WTC11 (cell line): ENCODE results near the gene KRT72.

Experiments used
- ATF2 ChIP-seq: sonication (generic); formaldehyde crosslinking; IDR thresholded peaks from 2 replicates; pipeline ENCODE4 v1.8.1; 2022; ENCODE audit warnings: low read depth, missing genetic modification reagents, borderline replicate concordance
- CTCF ChIP-seq: fragments of 200-600 bp; IDR thresholded peaks from 2 replicates; pipeline ENCODE4 v1.8.0; 2022; ENCODE audit warnings: antibody characterized with exemption
- E2F4 ChIP-seq: sonication (generic); formaldehyde crosslinking; IDR thresholded peaks from 2 replicates; pipeline ENCODE4 v1.8.1; 2022; ENCODE audit warnings: low read depth, mild to moderate bottlenecking, moderate library complexity, missing genetic modification reagents, borderline replicate concordance
- FOXP1 ChIP-seq: sonication (generic); formaldehyde crosslinking; IDR thresholded peaks from 2 replicates; pipeline ENCODE4 v1.8.0; 2022; ENCODE audit warnings: missing genetic modification reagents, mild to moderate bottlenecking, moderate library complexity, borderline replicate concordance
- MAX ChIP-seq: sonication (generic); formaldehyde crosslinking; IDR thresholded peaks from 2 replicates; pipeline ENCODE4 v1.8.0; 2022; ENCODE audit warnings: mild to moderate bottlenecking, missing genetic modification reagents
- OVOL2 ChIP-seq: fragments of 250-450 bp; sonication (Bioruptor Pico); IDR thresholded peaks from 2 replicates; pipeline ENCODE4 v1.9.0; 2021; ENCODE audit warnings: mild to moderate bottlenecking, borderline replicate concordance
- SP1 ChIP-seq: sonication (generic); formaldehyde crosslinking; conservative IDR thresholded peaks from 2 replicates; pipeline ENCODE4 v1.8.1; 2022; ENCODE audit warnings: missing genetic modification reagents
- USF2 ChIP-seq: sonication (generic); formaldehyde crosslinking; IDR thresholded peaks from 2 replicates; pipeline ENCODE4 v1.8.1; 2023; ENCODE audit warnings: mild to moderate bottlenecking, missing genetic modification reagents, moderate library complexity
- ZBTB43 ChIP-seq: sonication (generic); formaldehyde crosslinking; IDR thresholded peaks from 2 replicates; pipeline ENCODE4 v1.8.1; 2023; ENCODE audit warnings: mild to moderate bottlenecking, missing genetic modification reagents
- ZNF138 ChIP-seq: sonication (generic); formaldehyde crosslinking; conservative IDR thresholded peaks from 2 replicates; pipeline ENCODE4 v1.8.1; 2022; ENCODE audit warnings: mild to moderate bottlenecking, moderate library complexity, missing genetic modification reagents

- TF ChIP-seq CTCF (no peak), E2F4 (CRISPR knock-in tag) (no peak), SP1 (CRISPR knock-in tag) (no peak), ZBTB43 (CRISPR knock-in tag) (no peak), USF2 (no peak), FOXP1 (no peak), MAX (CRISPR knock-in tag) (no peak), OVOL2 (no peak), ATF2 (CRISPR knock-in tag) (no peak), ZNF138 (CRISPR knock-in tag) (no peak)
These were observed 2.1 kb upstream of the KRT72 start for GRCh38 chr12:52603314-52603713.
